HCT116 (cell line): Measurements from ENCODE around the gene RARB. TPM values are rescaled to one million over a fixed set of nuclear protein-coding genes. Genes with fewer than 3 reads are reported as not detected.

ENCODE experiments used
- ATAC-seq: fragments of 200-7000 bp; cut with Tn5 transposase; 2 replicates; pipeline ENCODE4 v1.9.1; 2020; ENCODE audit warnings: mild to moderate bottlenecking, moderate library complexity
- BruUV-seq: library from RNA; stranded (reverse); fragments of 400-500 nt; replicated peaks from 2 replicates; lab custom pipeline; 2021; lab: Mats Ljungman, UMichigan
- CTCF ChIA-PET: fragments of 300-600 bp; sonication (Branson Sonifier 250); formaldehyde crosslinking; loops from one replicate; lab custom pipeline; 2021; ENCODE audit warnings: antibody characterized with exemption; lab: Charles Lee
- POLR2A ChIA-PET: fragments of 300-600, 350-600 bp; sonication (Branson Sonifier 250); formaldehyde crosslinking; loops from one replicate; lab custom pipeline; 2021; ENCODE audit warnings: antibody characterized with exemption; lab: Charles Lee
- RAD21 ChIA-PET, 2 experiments: fragments of 300-600 bp; sonication (Branson Sonifier 250); formaldehyde crosslinking; loops; one replicate each; lab custom pipeline; 2023; ENCODE audit warnings: low total read pairs in 2 of 2; ENCODE audit not compliant: uncharacterized antibody in 2 of 2, unreplicated experiment in 2 of 2, low non-redundant PET in 1 of 2; lab: Charles Lee
- DNase-seq: peaks from one replicate; pipeline ENCODE4 v3.0.0-alpha.2; 2010; ENCODE audit warnings: low read depth, low spot score
- H2AFZ ChIP-seq: fragments of 200-600 bp; shearing (Covaris generic), sonication (generic); 2 replicates; pipeline ENCODE4 v1.6.1; 2017; ENCODE audit warnings: low read depth, mixed run types, mixed read lengths, antibody characterized with exemption, low read length; ENCODE audit not compliant: poor library complexity, severe bottlenecking
- H3K27ac ChIP-seq: 2 replicates; pipeline ENCODE4 v1.5.1; 2012; ENCODE audit warnings: low read depth, low read length
- H3K27me3 ChIP-seq: fragments of 200-600 bp; sonication (generic); 2 replicates; pipeline ENCODE4 v1.6.1; 2016; ENCODE audit warnings: mixed run types, low read length, mixed read lengths; ENCODE audit not compliant: insufficient read depth
- H3K36me3 ChIP-seq, 2 experiments: fragments of 200-500 bp in 1 of 2; fragments of 200-600 bp in 1 of 2; sonication (Bioruptor generic) in 1 of 2; sonication (generic) in 1 of 2; 2 replicates each; pipeline versions ENCODE4 v1.5.1 to v1.6.1; 2014 to 2016; ENCODE audit warnings: low read length in 2 of 2, inconsistent platforms in 1 of 2, mixed read lengths in 1 of 2, mixed run types in 1 of 2; ENCODE audit not compliant: insufficient read depth in 2 of 2, control insufficient read depth in 1 of 2
- H3K4me1 ChIP-seq, 2 experiments: fragments of 200-600 bp in 1 of 2; sonication (generic) in 1 of 2; 2 replicates each; pipeline versions ENCODE4 v1.5.1 to v1.6.1; 2012 to 2017; ENCODE audit warnings: low read length in 2 of 2, inconsistent platforms in 1 of 2, mild to moderate bottlenecking in 1 of 2, mixed read lengths in 1 of 2, mixed run types in 1 of 2, moderate library complexity in 1 of 2; ENCODE audit not compliant: insufficient read depth in 2 of 2, control insufficient read depth in 1 of 2
- H3K4me2 ChIP-seq: fragments of 200-600 bp; sonication (generic); 2 replicates; pipeline ENCODE4 v1.6.1; 2017; ENCODE audit warnings: mixed run types, low read length, mixed read lengths
- H3K4me3 ChIP-seq, 2 experiments: fragments of 200-600 bp in 1 of 2; sonication (generic) in 1 of 2; replicated peaks in 1 of 2; 2 replicates each; pipeline ENCODE4 v1.5.1; 2011 to 2016; ENCODE audit warnings: low read length in 2 of 2, control low read depth in 1 of 2, low read depth in 1 of 2, mild to moderate bottlenecking in 1 of 2, mixed read lengths in 1 of 2, mixed run types in 1 of 2
- H3K79me2 ChIP-seq: fragments of 200-600 bp; sonication (generic); 2 replicates; pipeline ENCODE4 v1.6.1; 2017; ENCODE audit warnings: mild to moderate bottlenecking, mixed run types, low read length, moderate library complexity, mixed read lengths; ENCODE audit not compliant: insufficient read depth
- H3K9ac ChIP-seq: fragments of 200-600 bp; sonication (generic); 2 replicates; pipeline ENCODE4 v1.6.1; 2016; ENCODE audit warnings: low read length, mixed read lengths
- H3K9me2 ChIP-seq: fragments of 200-600 bp; sonication (generic), shearing (Covaris generic); 2 replicates; pipeline ENCODE4 v1.6.1; 2017; ENCODE audit warnings: mixed run types, mild to moderate bottlenecking, moderate library complexity; ENCODE audit not compliant: insufficient read depth
- H3K9me3 ChIP-seq, 2 experiments: fragments of 200-500 bp in 1 of 2; fragments of 200-600 bp in 1 of 2; sonication (Bioruptor generic) in 1 of 2; sonication (generic) in 1 of 2; 2 replicates each; pipeline ENCODE4 v1.6.1; 2014 to 2017; ENCODE audit warnings: low read length in 2 of 2, mixed read lengths in 2 of 2, inconsistent platforms in 1 of 2, low read depth in 1 of 2, mild to moderate bottlenecking in 1 of 2, mixed run types in 1 of 2, moderate library complexity in 1 of 2; ENCODE audit not compliant: control insufficient read depth in 1 of 2, insufficient read depth in 1 of 2
- H4K20me1 ChIP-seq: fragments of 200-600 bp; sonication (generic), shearing (Covaris generic); 2 replicates; pipeline ENCODE4 v1.6.1; 2017; ENCODE audit warnings: mixed run types, mild to moderate bottlenecking, moderate library complexity; ENCODE audit not compliant: insufficient read depth
- CBX3 ChIP-seq: IDR thresholded peaks from 2 replicates; pipeline ENCODE4 v1.6.1; 2012; ENCODE audit warnings: low read depth
- EGR1 ChIP-seq: IDR thresholded peaks from 2 replicates; pipeline ENCODE4 v1.6.1; 2012; ENCODE audit warnings: low read depth
- ELF1 ChIP-seq: IDR thresholded peaks from 2 replicates; pipeline ENCODE4 v1.6.1; 2012; ENCODE audit warnings: low read depth, borderline replicate concordance
- EZH2 ChIP-seq: fragments of 200-600 bp; sonication (generic); IDR thresholded peaks from 2 replicates; pipeline ENCODE4 v1.6.1; 2017; ENCODE audit warnings: antibody characterized with exemption, mixed run types
- EZH2phosphoT487 ChIP-seq: fragments of 200-600 bp; IDR thresholded peaks from 2 replicates; pipeline ENCODE4 v1.6.1; 2018; ENCODE audit warnings: antibody characterized with exemption, borderline replicate concordance
- FOSL1 ChIP-seq: IDR thresholded peaks from 2 replicates; pipeline ENCODE4 v1.6.1; 2012; ENCODE audit warnings: low read depth
- JUND ChIP-seq: IDR thresholded peaks from 2 replicates; pipeline ENCODE4 v1.6.1; 2012
- POLR2A ChIP-seq: IDR thresholded peaks from 2 replicates; pipeline ENCODE4 v1.7.0; 2011; ENCODE audit warnings: borderline replicate concordance; ENCODE audit not compliant: insufficient read depth, insufficient read length; ENCODE audit errors: extremely low read depth
- POLR2AphosphoS5 ChIP-seq: IDR thresholded peaks from 2 replicates; pipeline ENCODE4 v1.6.1; 2011; ENCODE audit warnings: mild to moderate bottlenecking, low read depth, low read length, moderate library complexity
- RAD21 ChIP-seq: IDR thresholded peaks from 2 replicates; pipeline ENCODE4 v1.6.1; 2012; ENCODE audit warnings: low read depth, mild to moderate bottlenecking
- SP1 ChIP-seq: IDR thresholded peaks from 2 replicates; pipeline ENCODE4 v1.6.1; 2012; ENCODE audit warnings: low read depth
- SRF ChIP-seq: IDR thresholded peaks from 2 replicates; pipeline ENCODE4 v1.6.1; 2012; ENCODE audit warnings: low read depth
- YY1 ChIP-seq: IDR thresholded peaks from 2 replicates; pipeline ENCODE4 v1.6.1; 2011; ENCODE audit warnings: low read length, low read depth, moderate library complexity, mild to moderate bottlenecking; ENCODE audit not compliant: insufficient replicate concordance; ENCODE audit errors: extremely low read depth
- ZNF274 ChIP-seq: fragments of 200-500 bp; sonication (Bioruptor generic); IDR thresholded peaks from 2 replicates; pipeline ENCODE4 v1.6.1; 2014; ENCODE audit warnings: mild to moderate bottlenecking, low read depth, low read length, inconsistent platforms
- intact Hi-C: fragments of 100-400 bp; cut with micrococcal nuclease; formaldehyde crosslinking; loops from 2 replicates; pipeline ENCODE4 v1.10.0; 2022
- total RNA-seq: library from RNA; stranded (reverse); gene quantifications from one replicate; pipeline ENCODE4 v1.2.1, GENCODE V29; 2021; ENCODE audit not compliant: unreplicated experiment
- TF ChIP-seq, protein P1 (sequence below): IDR thresholded peaks from 2 replicates; pipeline ENCODE4 v1.6.1; 2012; ENCODE audit warnings: low read depth
- TF ChIP-seq, protein P2 (sequence below): IDR thresholded peaks from 2 replicates; pipeline ENCODE4 v1.6.1; 2012
- TF ChIP-seq, protein P3 (sequence below): IDR thresholded peaks from 2 replicates; pipeline ENCODE4 v1.6.1; 2012
- TF ChIP-seq, protein P4 (sequence below), 3 experiments: fragments of 200-600 bp in 1 of 3; sonication (generic) in 1 of 3; IDR thresholded peaks in 2 of 3; conservative IDR thresholded peaks in 1 of 3; 2 replicates each; pipeline ENCODE4 v1.5.1; 2012 to 2017; ENCODE audit warnings: low read depth in 2 of 3, low read length in 2 of 3, antibody characterized with exemption in 1 of 3, borderline replicate concordance in 1 of 3, control low read depth in 1 of 3, mild to moderate bottlenecking in 1 of 3, mixed read lengths in 1 of 3, mixed run types in 1 of 3, moderate library complexity in 1 of 3; ENCODE audit not compliant: insufficient read depth in 1 of 3

RARB gene
- total RNA-seq, 1 experiment from 2014 or later: not detected

DNA sequence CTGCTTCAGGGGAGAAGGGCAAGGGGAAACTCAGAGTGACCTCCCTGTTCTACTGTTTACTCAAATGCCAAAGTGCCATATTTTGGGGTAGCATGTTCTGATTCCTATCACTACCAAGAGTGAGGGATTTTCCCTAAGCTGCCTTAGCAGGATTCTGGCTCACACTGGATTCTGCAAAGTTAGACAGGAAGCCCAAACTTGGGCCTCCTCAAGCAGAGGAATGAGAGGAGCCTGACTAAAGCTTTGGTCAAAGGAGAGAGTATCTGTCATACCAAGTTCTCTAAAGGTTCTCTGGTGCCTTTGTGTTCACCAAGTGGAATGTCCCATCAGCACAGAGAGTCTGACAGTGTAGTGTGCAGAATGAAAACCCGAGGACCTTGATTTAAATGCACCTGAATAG lies 8.8 kb upstream of the RARB start (continued):
- TF ChIP-seq, protein P1, sequence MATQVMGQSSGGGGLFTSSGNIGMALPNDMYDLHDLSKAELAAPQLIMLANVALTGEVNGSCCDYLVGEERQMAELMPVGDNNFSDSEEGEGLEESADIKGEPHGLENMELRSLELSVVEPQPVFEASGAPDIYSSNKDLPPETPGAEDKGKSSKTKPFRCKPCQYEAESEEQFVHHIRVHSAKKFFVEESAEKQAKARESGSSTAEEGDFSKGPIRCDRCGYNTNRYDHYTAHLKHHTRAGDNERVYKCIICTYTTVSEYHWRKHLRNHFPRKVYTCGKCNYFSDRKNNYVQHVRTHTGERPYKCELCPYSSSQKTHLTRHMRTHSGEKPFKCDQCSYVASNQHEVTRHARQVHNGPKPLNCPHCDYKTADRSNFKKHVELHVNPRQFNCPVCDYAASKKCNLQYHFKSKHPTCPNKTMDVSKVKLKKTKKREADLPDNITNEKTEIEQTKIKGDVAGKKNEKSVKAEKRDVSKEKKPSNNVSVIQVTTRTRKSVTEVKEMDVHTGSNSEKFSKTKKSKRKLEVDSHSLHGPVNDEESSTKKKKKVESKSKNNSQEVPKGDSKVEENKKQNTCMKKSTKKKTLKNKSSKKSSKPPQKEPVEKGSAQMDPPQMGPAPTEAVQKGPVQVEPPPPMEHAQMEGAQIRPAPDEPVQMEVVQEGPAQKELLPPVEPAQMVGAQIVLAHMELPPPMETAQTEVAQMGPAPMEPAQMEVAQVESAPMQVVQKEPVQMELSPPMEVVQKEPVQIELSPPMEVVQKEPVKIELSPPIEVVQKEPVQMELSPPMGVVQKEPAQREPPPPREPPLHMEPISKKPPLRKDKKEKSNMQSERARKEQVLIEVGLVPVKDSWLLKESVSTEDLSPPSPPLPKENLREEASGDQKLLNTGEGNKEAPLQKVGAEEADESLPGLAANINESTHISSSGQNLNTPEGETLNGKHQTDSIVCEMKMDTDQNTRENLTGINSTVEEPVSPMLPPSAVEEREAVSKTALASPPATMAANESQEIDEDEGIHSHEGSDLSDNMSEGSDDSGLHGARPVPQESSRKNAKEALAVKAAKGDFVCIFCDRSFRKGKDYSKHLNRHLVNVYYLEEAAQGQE: no peak

DNA sequence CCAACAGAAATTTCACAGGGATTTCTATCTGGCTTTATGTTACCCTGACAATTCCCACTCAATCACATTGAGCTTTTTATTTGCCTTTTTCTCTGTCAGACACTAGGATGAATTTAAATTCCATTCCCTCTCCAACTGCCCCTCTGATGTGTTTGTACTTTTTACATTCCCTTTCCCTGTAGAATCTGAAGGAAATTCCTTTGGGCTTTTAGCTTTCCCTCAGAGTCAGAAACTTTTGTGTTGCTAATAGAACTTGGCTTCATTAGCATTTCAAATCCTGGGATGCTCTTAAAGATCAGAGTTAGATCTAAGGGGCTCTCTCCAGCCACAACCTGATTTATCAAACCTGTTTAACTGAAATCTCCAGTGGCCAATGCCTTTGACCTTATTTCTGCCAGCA lies 7.9 kb upstream of the RARB start:
- intact Hi-C loops: no loop called here
- Histone ChIP-seq H4K20me1 (no peaks in the 10 kb centered on the region), H3K4me3 (no peak overlapping the region), H3K9ac (no peak overlapping the region), H3K4me2 (no peak overlapping the region), H3K9me3 (no peaks in the 10 kb centered on the region), H3K4me1 (no peaks in the 10 kb centered on the region), H3K27me3 (peaks cover 62% of the 10 kb centered on the region), H3K79me2 (no peaks in the 10 kb centered on the region), H3K27ac (no peak overlapping the region), H3K36me3 (no peaks in the 10 kb centered on the region), H3K9me2 (no peaks in the 10 kb centered on the region), H2AFZ (no peak overlapping the region)
- ChIA-PET POLR2A (no interaction called here), RAD21 (no interaction called here), CTCF (no interaction called here)
- no peak for DNase-seq
- no peak for TF ChIP-seq POLR2AphosphoS5
- no peak for TF ChIP-seq SP1
- no peak for TF ChIP-seq EZH2
- TF ChIP-seq, protein P2, sequence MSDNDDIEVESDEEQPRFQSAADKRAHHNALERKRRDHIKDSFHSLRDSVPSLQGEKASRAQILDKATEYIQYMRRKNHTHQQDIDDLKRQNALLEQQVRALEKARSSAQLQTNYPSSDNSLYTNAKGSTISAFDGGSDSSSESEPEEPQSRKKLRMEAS: no peak
- TF ChIP-seq EZH2phosphoT487: no peak
- TF ChIP-seq ZNF274: no peak
- no peak for TF ChIP-seq CBX3
- TF ChIP-seq, protein P1: no peak
- TF ChIP-seq RAD21: no peak
- TF ChIP-seq, protein P3, sequence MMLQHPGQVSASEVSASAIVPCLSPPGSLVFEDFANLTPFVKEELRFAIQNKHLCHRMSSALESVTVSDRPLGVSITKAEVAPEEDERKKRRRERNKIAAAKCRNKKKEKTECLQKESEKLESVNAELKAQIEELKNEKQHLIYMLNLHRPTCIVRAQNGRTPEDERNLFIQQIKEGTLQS: no peak
- TF ChIP-seq, protein P4, sequence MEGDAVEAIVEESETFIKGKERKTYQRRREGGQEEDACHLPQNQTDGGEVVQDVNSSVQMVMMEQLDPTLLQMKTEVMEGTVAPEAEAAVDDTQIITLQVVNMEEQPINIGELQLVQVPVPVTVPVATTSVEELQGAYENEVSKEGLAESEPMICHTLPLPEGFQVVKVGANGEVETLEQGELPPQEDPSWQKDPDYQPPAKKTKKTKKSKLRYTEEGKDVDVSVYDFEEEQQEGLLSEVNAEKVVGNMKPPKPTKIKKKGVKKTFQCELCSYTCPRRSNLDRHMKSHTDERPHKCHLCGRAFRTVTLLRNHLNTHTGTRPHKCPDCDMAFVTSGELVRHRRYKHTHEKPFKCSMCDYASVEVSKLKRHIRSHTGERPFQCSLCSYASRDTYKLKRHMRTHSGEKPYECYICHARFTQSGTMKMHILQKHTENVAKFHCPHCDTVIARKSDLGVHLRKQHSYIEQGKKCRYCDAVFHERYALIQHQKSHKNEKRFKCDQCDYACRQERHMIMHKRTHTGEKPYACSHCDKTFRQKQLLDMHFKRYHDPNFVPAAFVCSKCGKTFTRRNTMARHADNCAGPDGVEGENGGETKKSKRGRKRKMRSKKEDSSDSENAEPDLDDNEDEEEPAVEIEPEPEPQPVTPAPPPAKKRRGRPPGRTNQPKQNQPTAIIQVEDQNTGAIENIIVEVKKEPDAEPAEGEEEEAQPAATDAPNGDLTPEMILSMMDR (IDR thresholded peaks at IDR 0.05 in 2 of 3, conservative IDR thresholded peaks at IDR 0.05 in 1 of 3; ENCODE audit: borderline replicate concordance in 1 of 3, insufficient read depth in 1 of 3, low read depth in 2 of 3, low read length in 2 of 3): no peak
- TF ChIP-seq FOSL1: no peak
- no peak for TF ChIP-seq SRF
- TF ChIP-seq EGR1: no peak
- no peak for TF ChIP-seq YY1
- no peak for TF ChIP-seq JUND
- no peak for TF ChIP-seq POLR2A
- TF ChIP-seq ELF1: no peak
- no peak for ATAC-seq
- BruUV-seq: no TSS peak
